Fibroblast of lung (primary cell): ENCODE measurements around the gene PTRH1.

Source experiments
- CTCF ChIP-seq, 2 donors: IDR thresholded peaks in 1 of 2; conservative IDR thresholded peaks in 1 of 2; 1 replicate in 1 of 2; 2 replicates in 1 of 2; pipeline ENCODE4 v1.5.1; 2011 to 2012; ENCODE audit warnings: low read length in 2 of 2, control low read depth in 1 of 2, inconsistent platforms in 1 of 2, low read depth in 1 of 2, mild to moderate bottlenecking in 1 of 2
- EZH2 ChIP-seq: IDR thresholded peaks from 2 replicates; pipeline ENCODE4 v1.5.1; 2012; ENCODE audit warnings: low read length, control low read depth, mild to moderate bottlenecking; ENCODE audit errors: missing control alignments

DNA sequence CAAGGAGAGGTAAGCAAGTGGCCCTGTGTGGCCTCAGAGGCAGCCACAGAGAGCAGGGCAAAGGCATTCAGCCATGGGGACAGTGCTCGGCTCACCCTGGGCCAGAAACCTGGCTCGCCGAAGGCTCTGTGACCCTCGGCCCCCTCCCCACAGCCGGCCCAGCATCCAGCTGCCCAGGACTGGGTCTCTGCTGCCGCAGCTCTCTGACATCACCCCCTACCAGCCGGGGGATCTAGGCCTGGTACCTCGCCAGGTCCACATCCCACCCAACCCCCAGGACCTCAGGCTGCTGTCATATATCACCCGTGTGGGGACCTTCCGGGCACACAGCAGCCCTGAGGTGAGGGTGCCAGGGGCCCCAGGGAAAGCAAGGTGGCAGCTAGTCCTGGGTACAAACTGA lies 2.6 kb downstream of the PTRH1 start:
- TF ChIP-seq CTCF (conservative IDR thresholded peaks at IDR 0.05 in 1 of 2, IDR thresholded peaks at IDR 0.05 in 1 of 2; ENCODE audit: low read depth in 1 of 2, low read length in 2 of 2) (no peak), EZH2 (no peak)
